HEK293 (cell line): ENCODE results near the gene KRT80.
A peak's percentile ranks its signal among the peaks of the same experiment; 100 is the strongest.

ENCODE experiments used
- CTCF ChIA-PET: fragments of 350-600 bp; formaldehyde crosslinking; extraction: SDS; loops from one replicate; lab custom pipeline; 2021; ENCODE audit warnings: antibody characterized with exemption; lab: Yijun Ruan, JAX
- POLR2A ChIA-PET: fragments of 300-600 bp; formaldehyde crosslinking; extraction: SDS; loops from one replicate; lab custom pipeline; 2020; ENCODE audit warnings: antibody characterized with exemption, inconsistent platforms; lab: Yijun Ruan, JAX
- H3K27ac ChIP-seq: fragments of 200-500 bp; sonication (Bioruptor generic); 2 replicates; pipeline ENCODE4 v1.5.1; 2014; ENCODE audit warnings: low read depth, low read length, control low read depth, inconsistent platforms; ENCODE audit errors: extremely low read depth
- H3K36me3 ChIP-seq, 2 experiments: fragments of 200-500 bp in 1 of 2; sonication (Bioruptor generic) in 1 of 2; 1 replicate in 1 of 2; 2 replicates in 1 of 2; pipeline ENCODE4 v1.5.1; 2014 to 2017; ENCODE audit warnings: inconsistent platforms in 2 of 2, low read length in 2 of 2; ENCODE audit not compliant: control insufficient read depth in 2 of 2, insufficient read depth in 1 of 2
- H3K4me1 ChIP-seq: fragments of 200-500 bp; sonication (Bioruptor generic); 2 replicates; pipeline ENCODE4 v1.5.1; 2014; ENCODE audit warnings: mild to moderate bottlenecking, low read length, inconsistent platforms; ENCODE audit not compliant: control insufficient read depth, insufficient read depth
- H3K4me3 ChIP-seq: 2 replicates; pipeline ENCODE4 v1.5.1; 2011; ENCODE audit warnings: low read depth, mild to moderate bottlenecking, control low read depth, low read length, moderate library complexity
- H3K9me3 ChIP-seq: fragments of 200-500 bp; sonication (Bioruptor generic); 2 replicates; pipeline ENCODE4 v1.5.1; 2014; ENCODE audit warnings: low read depth, low read length, inconsistent platforms; ENCODE audit not compliant: control insufficient read depth, insufficient read depth
- ATF2 ChIP-seq: fragments of 450-650 bp; formaldehyde crosslinking; IDR thresholded peaks from 2 replicates; pipeline ENCODE4 v1.5.1; 2016; ENCODE audit warnings: missing biosample characterization, missing genetic modification characterization, low read depth
- GLI4 ChIP-seq: fragments of 450-650 bp; formaldehyde crosslinking; IDR thresholded peaks from 2 replicates; pipeline ENCODE4 v1.5.1; 2016; ENCODE audit warnings: missing biosample characterization, missing genetic modification characterization
- HOXD13 ChIP-seq: sonication (generic); formaldehyde crosslinking; IDR thresholded peaks from 2 replicates; pipeline ENCODE4 v1.8.0; 2022; ENCODE audit warnings: missing genetic modification reagents, borderline replicate concordance
- IKZF3 ChIP-seq: fragments of 450-650 bp; IDR thresholded peaks from 2 replicates; pipeline ENCODE4 v1.5.0; 2018; ENCODE audit warnings: missing biosample characterization, mild to moderate bottlenecking, missing genetic modification characterization, moderate library complexity
- MYNN ChIP-seq: fragments of 450-650 bp; formaldehyde crosslinking; IDR thresholded peaks from 2 replicates; pipeline ENCODE4 v1.5.1; 2016; ENCODE audit warnings: missing biosample characterization, missing genetic modification characterization, borderline replicate concordance
- TCF7L2 ChIP-seq: IDR thresholded peaks from 2 replicates; pipeline ENCODE4 v1.6.1; 2011; ENCODE audit warnings: low read depth, mild to moderate bottlenecking, inconsistent platforms, low read length, moderate library complexity, borderline replicate concordance
- ZNF132 ChIP-seq: fragments of 450-650 bp; formaldehyde crosslinking; IDR thresholded peaks from 2 replicates; pipeline ENCODE4 v1.5.1; 2017; ENCODE audit warnings: missing biosample characterization, missing genetic modification characterization, borderline replicate concordance
- ZNF214 ChIP-seq: fragments of 450-650 bp; formaldehyde crosslinking; IDR thresholded peaks from 2 replicates; pipeline ENCODE4 v1.5.1; 2017; ENCODE audit warnings: missing biosample characterization, mild to moderate bottlenecking, missing genetic modification characterization, borderline replicate concordance
- ZNF433 ChIP-seq: fragments of 450-650 bp; formaldehyde crosslinking; IDR thresholded peaks from 2 replicates; pipeline ENCODE4 v1.5.1; 2016; ENCODE audit warnings: missing biosample characterization, missing genetic modification characterization, low read depth
- ZNF449 ChIP-seq: fragments of 450-650 bp; formaldehyde crosslinking; IDR thresholded peaks from 2 replicates; pipeline ENCODE4 v1.5.1; 2017; ENCODE audit warnings: missing biosample characterization, mild to moderate bottlenecking, missing genetic modification characterization, moderate library complexity
- ZNF501 ChIP-seq: fragments of 450-650 bp; formaldehyde crosslinking; IDR thresholded peaks from 2 replicates; pipeline ENCODE4 v1.5.1; 2016; ENCODE audit warnings: missing biosample characterization, missing genetic modification characterization
- ZNF518A ChIP-seq: fragments of 450-650 bp; formaldehyde crosslinking; conservative IDR thresholded peaks from 2 replicates; pipeline ENCODE4 v1.5.1; 2016; ENCODE audit warnings: low read depth, missing biosample characterization, missing genetic modification characterization
- ZNF529 ChIP-seq: fragments of 450-650 bp; formaldehyde crosslinking; IDR thresholded peaks from 2 replicates; pipeline ENCODE4 v1.5.1; 2017; ENCODE audit warnings: missing genetic modification characterization, missing biosample characterization; ENCODE audit not compliant: insufficient replicate concordance
- ZNF558 ChIP-seq: fragments of 450-650 bp; formaldehyde crosslinking; IDR thresholded peaks from 2 replicates; pipeline ENCODE4 v1.5.1; 2016; ENCODE audit warnings: missing biosample characterization, missing genetic modification characterization
- ZNF596 ChIP-seq: fragments of 450-650 bp; IDR thresholded peaks from 2 replicates; pipeline ENCODE4 v1.5.0; 2018; ENCODE audit warnings: missing biosample characterization, mild to moderate bottlenecking, missing genetic modification characterization, moderate library complexity
- ZNF610 ChIP-seq: fragments of 450-650 bp; formaldehyde crosslinking; IDR thresholded peaks from 2 replicates; pipeline ENCODE4 v1.5.1; 2016; ENCODE audit warnings: missing biosample characterization, missing genetic modification characterization, borderline replicate concordance
- ZNF621 ChIP-seq: fragments of 450-650 bp; formaldehyde crosslinking; IDR thresholded peaks from 2 replicates; pipeline ENCODE4 v1.5.1; 2017; ENCODE audit warnings: missing biosample characterization, missing genetic modification characterization
- ZNF701 ChIP-seq: fragments of 450-650 bp; formaldehyde crosslinking; IDR thresholded peaks from 2 replicates; pipeline ENCODE4 v1.5.1; 2016; ENCODE audit warnings: missing biosample characterization, missing genetic modification characterization
- TF ChIP-seq, protein P1 (sequence below): fragments of 450-650 bp; formaldehyde crosslinking; IDR thresholded peaks from 2 replicates; pipeline ENCODE4 v1.5.1; 2016; ENCODE audit warnings: missing biosample characterization, missing genetic modification characterization
- TF ChIP-seq, protein P2 (sequence below): fragments of 450-650 bp; formaldehyde crosslinking; IDR thresholded peaks from 2 replicates; pipeline ENCODE4 v1.5.1; 2016; ENCODE audit warnings: missing biosample characterization, missing genetic modification characterization, low read depth

Gene KRT80

GRCh38 chr12:52200086-52200780, 8.4 kb upstream of the KRT80 start (continued):
- TF ChIP-seq ZNF610 (tag by site-specific recombination) (no peak), ZNF449 (peak; percentile 74), ZNF433 (tag by site-specific recombination) (no peak), ZNF596 (no peak), ZNF132 (tag by site-specific recombination) (no peak), IKZF3 (no peak), TCF7L2 (no peak), ZNF701 (tag by site-specific recombination) (no peak), GLI4 (tag by site-specific recombination) (no peak), ZNF621 (tag by site-specific recombination) (no peak)
- TF ChIP-seq, all 188 proteins: peak for 4

- H3K27ac ChIP-seq, result no peak overlapping the region
- no peak overlapping the region for H3K4me3 ChIP-seq
- H3K9me3 ChIP-seq, result no peaks in the 10 kb centered on the region
- H3K4me1 ChIP-seq, result peaks cover 8% of the 10 kb centered on the region; the same call in 1 of the 2 replicates
- no peaks in the 10 kb centered on the region for H3K36me3 ChIP-seq
- POLR2A ChIA-PET, result interaction anchor here (0.8 kb wide), 1 partner anchor 16 kb away, joined by 3 read pairs; no protein-coding TSS in a partner anchor
- CTCF ChIA-PET, result interaction anchor here (0.7 to 1.3 kb wide), 4 partner anchors 10 to 14 kb away, joined by 3 to 7 read pairs (median 3); no protein-coding TSS in a partner anchor
- TF ChIP-seq MYNN (tag by site-specific recombination) (no peak), ZNF501 (no peak), ZNF529 (tag by site-specific recombination) (no peak), ATF2 (tag by site-specific recombination) (no peak), ZNF558 (no peak), ZNF214 (tag by site-specific recombination) (no peak), ZNF518A (tag by site-specific recombination) (no peak), HOXD13 (CRISPR knock-in tag) (no peak)
- TF ChIP-seq, protein P1, sequence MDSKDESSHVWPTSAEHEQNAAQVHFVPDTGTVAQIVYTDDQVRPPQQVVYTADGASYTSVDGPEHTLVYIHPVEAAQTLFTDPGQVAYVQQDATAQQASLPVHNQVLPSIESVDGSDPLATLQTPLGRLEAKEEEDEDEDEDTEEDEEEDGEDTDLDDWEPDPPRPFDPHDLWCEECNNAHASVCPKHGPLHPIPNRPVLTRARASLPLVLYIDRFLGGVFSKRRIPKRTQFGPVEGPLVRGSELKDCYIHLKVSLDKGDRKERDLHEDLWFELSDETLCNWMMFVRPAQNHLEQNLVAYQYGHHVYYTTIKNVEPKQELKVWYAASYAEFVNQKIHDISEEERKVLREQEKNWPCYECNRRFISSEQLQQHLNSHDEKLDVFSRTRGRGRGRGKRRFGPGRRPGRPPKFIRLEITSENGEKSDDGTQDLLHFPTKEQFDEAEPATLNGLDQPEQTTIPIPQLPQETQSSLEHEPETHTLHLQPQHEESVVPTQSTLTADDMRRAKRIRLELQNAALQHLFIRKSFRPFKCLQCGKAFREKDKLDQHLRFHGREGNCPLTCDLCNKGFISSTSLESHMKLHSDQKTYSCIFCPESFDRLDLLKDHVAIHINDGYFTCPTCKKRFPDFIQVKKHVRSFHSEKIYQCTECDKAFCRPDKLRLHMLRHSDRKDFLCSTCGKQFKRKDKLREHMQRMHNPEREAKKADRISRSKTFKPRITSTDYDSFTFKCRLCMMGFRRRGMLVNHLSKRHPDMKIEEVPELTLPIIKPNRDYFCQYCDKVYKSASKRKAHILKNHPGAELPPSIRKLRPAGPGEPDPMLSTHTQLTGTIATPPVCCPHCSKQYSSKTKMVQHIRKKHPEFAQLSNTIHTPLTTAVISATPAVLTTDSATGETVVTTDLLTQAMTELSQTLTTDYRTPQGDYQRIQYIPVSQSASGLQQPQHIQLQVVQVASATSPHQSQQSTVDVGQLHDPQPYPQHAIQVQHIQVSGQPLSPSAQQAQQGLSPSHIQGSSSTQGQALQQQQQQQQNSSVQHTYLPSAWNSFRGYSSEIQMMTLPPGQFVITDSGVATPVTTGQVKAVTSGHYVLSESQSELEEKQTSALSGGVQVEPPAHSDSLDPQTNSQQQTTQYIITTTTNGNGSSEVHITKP, result no peak
- TF ChIP-seq, protein P2, sequence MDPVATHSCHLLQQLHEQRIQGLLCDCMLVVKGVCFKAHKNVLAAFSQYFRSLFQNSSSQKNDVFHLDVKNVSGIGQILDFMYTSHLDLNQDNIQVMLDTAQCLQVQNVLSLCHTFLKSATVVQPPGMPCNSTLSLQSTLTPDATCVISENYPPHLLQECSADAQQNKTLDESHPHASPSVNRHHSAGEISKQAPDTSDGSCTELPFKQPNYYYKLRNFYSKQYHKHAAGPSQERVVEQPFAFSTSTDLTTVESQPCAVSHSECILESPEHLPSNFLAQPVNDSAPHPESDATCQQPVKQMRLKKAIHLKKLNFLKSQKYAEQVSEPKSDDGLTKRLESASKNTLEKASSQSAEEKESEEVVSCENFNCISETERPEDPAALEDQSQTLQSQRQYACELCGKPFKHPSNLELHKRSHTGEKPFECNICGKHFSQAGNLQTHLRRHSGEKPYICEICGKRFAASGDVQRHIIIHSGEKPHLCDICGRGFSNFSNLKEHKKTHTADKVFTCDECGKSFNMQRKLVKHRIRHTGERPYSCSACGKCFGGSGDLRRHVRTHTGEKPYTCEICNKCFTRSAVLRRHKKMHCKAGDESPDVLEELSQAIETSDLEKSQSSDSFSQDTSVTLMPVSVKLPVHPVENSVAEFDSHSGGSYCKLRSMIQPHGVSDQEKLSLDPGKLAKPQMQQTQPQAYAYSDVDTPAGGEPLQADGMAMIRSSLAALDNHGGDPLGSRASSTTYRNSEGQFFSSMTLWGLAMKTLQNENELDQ (tag by site-specific recombination), result no peak
Measured at GRCh38 chr12:52199294-52199919, 7.6 kb upstream of the KRT80 start.
